ENCODE results near the gene TALDO1.

DNA sequence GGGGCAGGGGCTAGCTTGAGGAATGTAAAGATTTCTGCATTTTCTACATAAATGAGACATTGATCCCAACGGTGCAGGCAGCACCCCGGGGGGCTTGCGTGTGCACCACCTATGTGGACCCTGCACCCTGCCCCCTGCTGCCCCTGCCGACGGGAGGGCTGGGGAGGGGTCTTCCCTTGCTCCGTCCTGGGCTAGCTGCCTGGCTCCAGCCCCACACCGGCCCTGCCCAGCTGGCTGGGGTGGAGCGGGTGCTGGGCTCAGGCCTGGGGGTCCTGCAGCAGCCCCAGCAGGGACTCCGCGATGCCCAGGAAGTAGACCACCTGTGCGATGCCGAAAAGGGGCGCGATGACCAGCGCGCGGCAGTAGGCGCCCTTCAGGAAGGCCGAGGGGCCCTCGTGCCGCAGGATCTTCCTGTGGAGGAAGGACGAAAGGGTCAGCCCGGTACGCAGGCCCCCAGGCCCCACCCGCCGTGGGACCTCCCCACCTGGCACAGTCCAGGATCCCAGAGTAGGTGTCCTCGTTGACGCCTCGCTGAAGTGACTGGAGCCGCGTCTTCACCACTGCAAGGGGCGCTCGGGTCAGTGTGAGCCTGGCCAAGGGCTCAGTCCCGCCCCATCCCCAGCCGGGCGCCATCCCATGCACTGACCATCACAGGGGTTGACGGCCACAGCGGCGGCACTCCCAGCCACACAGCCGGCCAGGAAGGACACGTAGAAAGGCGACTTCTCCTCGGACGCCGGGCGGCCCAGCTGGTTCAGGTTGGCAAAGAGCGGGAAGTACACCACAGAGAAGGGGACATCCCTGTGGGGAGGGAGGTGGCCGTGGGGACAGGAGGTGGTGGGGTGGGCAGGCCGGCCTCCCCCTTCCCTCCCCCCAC is 44.6 kb downstream of the TALDO1 start:
- TF ChIP-seq, protein P1, sequence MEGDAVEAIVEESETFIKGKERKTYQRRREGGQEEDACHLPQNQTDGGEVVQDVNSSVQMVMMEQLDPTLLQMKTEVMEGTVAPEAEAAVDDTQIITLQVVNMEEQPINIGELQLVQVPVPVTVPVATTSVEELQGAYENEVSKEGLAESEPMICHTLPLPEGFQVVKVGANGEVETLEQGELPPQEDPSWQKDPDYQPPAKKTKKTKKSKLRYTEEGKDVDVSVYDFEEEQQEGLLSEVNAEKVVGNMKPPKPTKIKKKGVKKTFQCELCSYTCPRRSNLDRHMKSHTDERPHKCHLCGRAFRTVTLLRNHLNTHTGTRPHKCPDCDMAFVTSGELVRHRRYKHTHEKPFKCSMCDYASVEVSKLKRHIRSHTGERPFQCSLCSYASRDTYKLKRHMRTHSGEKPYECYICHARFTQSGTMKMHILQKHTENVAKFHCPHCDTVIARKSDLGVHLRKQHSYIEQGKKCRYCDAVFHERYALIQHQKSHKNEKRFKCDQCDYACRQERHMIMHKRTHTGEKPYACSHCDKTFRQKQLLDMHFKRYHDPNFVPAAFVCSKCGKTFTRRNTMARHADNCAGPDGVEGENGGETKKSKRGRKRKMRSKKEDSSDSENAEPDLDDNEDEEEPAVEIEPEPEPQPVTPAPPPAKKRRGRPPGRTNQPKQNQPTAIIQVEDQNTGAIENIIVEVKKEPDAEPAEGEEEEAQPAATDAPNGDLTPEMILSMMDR (IDR thresholded peaks at IDR 0.05): no peak
- no peak for TF ChIP-seq POLR2A (IDR thresholded peaks at IDR 0.05)
